ENCODE measurements around the gene WIPI1.
A peak's percentile ranks its signal among the peaks of the same experiment; 100 is the strongest.
"Not testable (repeated sequence)": the region's sequence is repeated elsewhere in the genome, so short reads cannot be mapped to it uniquely, and the experiment has no call there.

Gene WIPI1, protein sequence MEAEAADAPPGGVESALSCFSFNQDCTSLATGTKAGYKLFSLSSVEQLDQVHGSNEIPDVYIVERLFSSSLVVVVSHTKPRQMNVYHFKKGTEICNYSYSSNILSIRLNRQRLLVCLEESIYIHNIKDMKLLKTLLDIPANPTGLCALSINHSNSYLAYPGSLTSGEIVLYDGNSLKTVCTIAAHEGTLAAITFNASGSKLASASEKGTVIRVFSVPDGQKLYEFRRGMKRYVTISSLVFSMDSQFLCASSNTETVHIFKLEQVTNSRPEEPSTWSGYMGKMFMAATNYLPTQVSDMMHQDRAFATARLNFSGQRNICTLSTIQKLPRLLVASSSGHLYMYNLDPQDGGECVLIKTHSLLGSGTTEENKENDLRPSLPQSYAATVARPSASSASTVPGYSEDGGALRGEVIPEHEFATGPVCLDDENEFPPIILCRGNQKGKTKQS

DNA sequence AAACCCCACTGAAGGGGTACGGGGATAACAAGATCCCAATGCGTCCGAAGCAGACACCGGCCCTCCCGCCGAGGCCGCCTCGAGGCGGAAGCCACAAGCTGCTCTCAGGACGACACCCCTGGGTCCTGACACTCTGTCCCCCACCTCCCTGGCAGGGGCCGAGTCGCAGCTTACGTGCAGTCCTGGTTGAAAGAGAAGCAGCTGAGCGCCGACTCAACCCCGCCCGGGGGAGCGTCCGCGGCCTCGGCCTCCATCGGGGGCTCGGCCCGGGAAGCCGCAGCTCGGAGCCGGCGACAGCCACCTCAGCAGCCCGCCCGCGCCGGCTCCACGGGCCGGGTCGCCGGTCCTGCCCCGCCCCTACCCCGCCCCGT, at the start of gene WIPI1:
TSS of gene WIPI1 (minus strand) at position 329 of the 371 bp plus-strand sequence. CDS start at position 254, 75 bp downstream.
- no peak within 1 kb of the TSS for H3K27ac ChIP-seq (ENCODE audit: low read length)
- peaks cover 16% of the 10 kb centered on the region for H3K27me3 ChIP-seq (ENCODE audit: insufficient read depth, low read length)
- no peaks in the 10 kb centered on the region for H3K9me3 ChIP-seq (ENCODE audit: insufficient read depth, low read depth, low read length)
- H3K4me1 ChIP-seq (ENCODE audit: insufficient read depth, low read length) = peaks cover 23% of the 10 kb centered on the region
- peak within 1 kb of the TSS; percentile 56; the same call in 1 of the 2 replicates for H3K9ac ChIP-seq (ENCODE audit: low read depth, low read length)
- no peaks in the 10 kb centered on the region for H3K36me3 ChIP-seq (ENCODE audit: insufficient read depth, low read depth, low read length)
- peak within 1 kb of the TSS; percentile 77 for H3K4me3 ChIP-seq (ENCODE audit: low read length)

DNA sequence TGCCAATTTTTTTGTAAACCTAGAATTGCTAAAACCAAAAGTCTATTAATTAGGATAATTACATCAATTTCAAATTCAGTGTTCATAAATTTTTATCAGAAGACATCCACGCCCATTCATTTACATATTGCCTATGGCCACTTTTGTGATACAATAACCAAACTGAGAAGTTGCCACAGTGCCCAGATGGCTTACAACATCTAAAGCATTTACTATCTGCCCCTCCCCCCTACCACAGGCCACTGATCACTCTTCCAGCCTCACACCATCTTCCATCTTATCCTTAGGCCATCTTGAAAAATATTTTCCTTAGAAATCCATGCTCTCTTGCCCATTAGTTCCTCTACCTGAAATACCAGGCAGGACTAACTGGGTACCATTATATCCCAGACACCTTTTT, 48.7 kb upstream of the WIPI1 start:
- Histone ChIP-seq H3K4me1 (ENCODE audit: insufficient read depth, low read length) (peaks cover 4% of the 10 kb centered on the region; the same call in 1 of the 2 replicates), H3K9ac (ENCODE audit: low read depth, low read length) (no peak overlapping the region), H3K4me3 (ENCODE audit: low read length) (no peak overlapping the region), H3K9me3 (ENCODE audit: insufficient read depth, low read depth, low read length) (no peaks in the 10 kb centered on the region), H3K36me3 (ENCODE audit: insufficient read depth, low read depth, low read length) (no peaks in the 10 kb centered on the region), H3K27me3 (ENCODE audit: insufficient read depth, low read length) (no peaks in the 10 kb centered on the region), H3K27ac (ENCODE audit: low read length) (no peak overlapping the region)

DNA sequence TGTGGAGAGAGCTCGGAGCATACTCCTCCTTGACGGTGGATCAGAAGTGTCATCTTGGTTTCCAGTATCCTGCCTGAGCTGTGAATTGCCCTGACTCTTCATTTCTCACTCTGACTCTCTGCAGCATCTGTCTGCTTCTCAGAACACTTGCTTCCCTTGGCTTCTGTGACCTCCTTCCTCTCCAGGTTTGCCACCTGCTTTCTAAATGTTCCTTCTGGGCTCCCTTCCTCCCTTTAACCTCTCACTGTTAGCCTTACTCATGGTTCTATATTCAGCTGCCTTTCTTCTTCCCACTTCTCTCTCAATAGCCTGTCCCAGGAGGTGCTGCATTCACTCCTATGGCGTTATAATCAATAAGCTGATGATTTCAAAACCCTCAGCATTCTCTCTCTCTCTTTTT, 43.8 kb upstream of the WIPI1 start:
- no peak overlapping the region for H3K9ac ChIP-seq (ENCODE audit: low read depth, low read length)
- H3K9me3 ChIP-seq (ENCODE audit: insufficient read depth, low read depth, low read length) = no peaks in the 10 kb centered on the region

DNA sequence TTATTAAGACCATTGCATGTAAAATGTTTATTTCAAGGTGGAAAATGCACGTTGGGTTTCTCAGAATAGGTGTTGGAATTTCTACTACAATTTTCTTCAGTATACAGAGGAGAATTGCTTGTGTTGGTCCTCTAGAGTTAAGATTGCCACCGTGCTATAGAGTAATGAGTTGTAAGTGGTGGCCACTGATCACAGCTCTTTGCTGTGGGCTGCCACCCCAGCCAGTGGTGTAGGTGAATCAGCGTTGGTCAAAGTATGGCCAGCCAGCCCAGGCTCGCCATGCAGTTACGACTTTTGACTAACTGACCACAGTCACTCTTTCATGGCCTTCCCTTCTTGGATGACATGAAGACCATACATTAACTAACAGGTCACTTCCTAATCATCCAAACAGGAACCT, 42.3 kb upstream of the WIPI1 start:
- no peaks in the 10 kb centered on the region for H3K36me3 ChIP-seq (ENCODE audit: insufficient read depth, low read depth, low read length)
- no peak overlapping the region for H3K4me3 ChIP-seq (ENCODE audit: low read length)
- H3K9me3 ChIP-seq (ENCODE audit: insufficient read depth, low read depth, low read length) = no peaks in the 10 kb centered on the region
- H3K4me1 ChIP-seq (ENCODE audit: insufficient read depth, low read length) = no peaks in the 10 kb centered on the region
- no peak overlapping the region for H3K9ac ChIP-seq (ENCODE audit: low read depth, low read length)
- H3K27ac ChIP-seq (ENCODE audit: low read length) = no peak overlapping the region
- no peaks in the 10 kb centered on the region for H3K27me3 ChIP-seq (ENCODE audit: insufficient read depth, low read length)

More for the DNA sequence above, 43.8 kb upstream of the WIPI1 start:
- no peak overlapping the region for H3K4me3 ChIP-seq (ENCODE audit: low read length)
- no peak overlapping the region for H3K27ac ChIP-seq (ENCODE audit: low read length)
- no peaks in the 10 kb centered on the region for H3K27me3 ChIP-seq (ENCODE audit: insufficient read depth, low read length)
- H3K36me3 ChIP-seq (ENCODE audit: insufficient read depth, low read depth, low read length) = no peaks in the 10 kb centered on the region
- no peaks in the 10 kb centered on the region for H3K4me1 ChIP-seq (ENCODE audit: insufficient read depth, low read length)

DNA sequence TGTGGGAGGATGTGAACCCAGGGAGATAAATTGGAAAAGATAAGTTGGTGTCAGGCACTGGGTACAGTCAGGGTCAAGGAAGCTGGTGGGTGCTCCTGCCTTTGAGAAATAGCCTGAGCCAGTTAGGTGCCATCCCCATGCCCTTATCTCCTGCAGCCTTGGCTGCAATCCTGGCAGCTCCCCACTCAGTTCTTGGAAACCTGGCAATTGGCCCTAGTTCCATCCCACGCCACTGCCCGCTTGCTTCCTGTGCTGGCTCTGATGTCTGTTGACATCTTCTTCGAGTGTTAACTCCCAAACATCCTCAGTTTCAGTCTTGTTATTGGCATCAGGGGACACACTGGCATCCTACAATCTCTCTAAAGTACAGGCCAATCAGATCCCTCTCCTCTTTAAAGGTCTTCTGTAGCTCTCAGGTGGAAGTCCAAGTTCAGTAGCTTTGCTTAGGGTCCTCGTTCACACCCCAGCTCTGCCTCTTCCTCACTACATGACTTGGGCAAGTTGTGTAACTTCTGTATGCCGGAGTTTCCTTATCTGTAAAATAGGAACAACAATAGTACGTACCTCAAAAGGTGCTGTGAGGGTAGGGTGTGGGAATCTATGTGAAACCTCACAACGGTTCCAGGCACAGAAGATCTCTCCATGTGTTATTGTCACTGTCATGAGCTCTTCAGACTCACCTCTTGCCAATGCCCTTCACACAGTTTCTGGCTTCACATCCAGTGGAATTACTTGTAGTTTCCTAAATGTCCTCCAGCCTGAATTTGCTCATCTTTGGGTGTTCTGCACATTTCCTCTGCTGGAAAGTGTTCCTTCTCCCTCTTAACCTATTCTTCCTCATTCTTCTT, 41.4 kb upstream of the WIPI1 start:
- H3K27ac ChIP-seq (ENCODE audit: low read length) = no peak overlapping the region
- H3K4me3 ChIP-seq (ENCODE audit: low read length) = no peak overlapping the region
- H3K4me1 ChIP-seq (ENCODE audit: insufficient read depth, low read length) = no peaks in the 10 kb centered on the region
- no peaks in the 10 kb centered on the region for H3K9me3 ChIP-seq (ENCODE audit: insufficient read depth, low read depth, low read length)
- H3K9ac ChIP-seq (ENCODE audit: low read depth, low read length) = no peak overlapping the region
- no peaks in the 10 kb centered on the region for H3K36me3 ChIP-seq (ENCODE audit: insufficient read depth, low read depth, low read length)
- H3K27me3 ChIP-seq (ENCODE audit: insufficient read depth, low read length) = no peaks in the 10 kb centered on the region

DNA sequence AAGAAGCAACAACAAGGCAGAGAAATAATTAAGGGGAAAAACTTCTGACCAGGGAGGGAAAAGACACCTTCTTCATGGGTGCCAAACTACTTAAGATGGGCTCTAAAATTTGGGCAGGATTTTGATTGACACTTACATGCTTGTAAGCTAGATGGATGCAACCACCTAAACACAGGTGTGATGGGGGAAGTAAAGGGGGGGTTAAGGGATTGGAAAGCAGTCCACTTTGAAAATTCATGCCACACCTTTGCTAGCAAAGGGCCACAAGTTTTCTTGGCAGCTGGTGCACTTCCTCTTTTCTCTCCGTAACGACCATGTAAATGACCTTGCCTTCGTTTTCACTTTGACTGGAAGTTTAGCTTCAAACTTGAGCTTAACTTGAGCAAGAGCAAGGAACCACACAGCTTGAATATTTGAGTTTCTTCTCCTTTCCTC, 40.6 kb upstream of the WIPI1 start:
- H3K27ac ChIP-seq (ENCODE audit: low read length) = no peak overlapping the region
- H3K4me1 ChIP-seq (ENCODE audit: insufficient read depth, low read length) = no peaks in the 10 kb centered on the region
- no peaks in the 10 kb centered on the region for H3K36me3 ChIP-seq (ENCODE audit: insufficient read depth, low read depth, low read length)
- H3K9ac ChIP-seq (ENCODE audit: low read depth, low read length) = no peak overlapping the region
- H3K27me3 ChIP-seq (ENCODE audit: insufficient read depth, low read length) = no peaks in the 10 kb centered on the region
- no peak overlapping the region for H3K4me3 ChIP-seq (ENCODE audit: low read length)
- H3K9me3 ChIP-seq (ENCODE audit: insufficient read depth, low read depth, low read length) = no peaks in the 10 kb centered on the region

DNA sequence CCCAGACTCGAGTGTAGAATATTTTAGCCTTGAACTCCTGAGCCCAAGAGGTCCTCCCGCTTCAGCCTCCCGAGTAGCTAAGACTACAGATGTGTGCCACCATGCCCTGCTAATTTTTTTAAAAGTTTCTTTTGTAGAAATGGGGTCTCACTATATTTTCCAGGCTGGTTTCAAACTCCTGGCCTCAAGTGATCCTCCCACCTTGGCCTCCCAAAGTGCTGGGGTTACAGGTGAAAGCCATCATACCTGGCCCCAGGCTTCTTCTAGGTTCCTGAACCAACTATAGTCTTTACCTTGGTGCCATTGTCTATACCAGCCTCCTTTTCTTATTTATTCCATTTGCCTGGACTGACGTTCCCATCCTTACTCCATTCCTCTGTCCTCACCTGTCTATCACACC, 37.8 kb upstream of the WIPI1 start:
- Histone ChIP-seq H3K4me1 (ENCODE audit: insufficient read depth, low read length) (no peaks in the 10 kb centered on the region), H3K27me3 (ENCODE audit: insufficient read depth, low read length) (no peaks in the 10 kb centered on the region), H3K9ac (ENCODE audit: low read depth, low read length) (no peak overlapping the region), H3K9me3 (ENCODE audit: insufficient read depth, low read depth, low read length) (no peaks in the 10 kb centered on the region), H3K27ac (ENCODE audit: low read length) (no peak overlapping the region), H3K4me3 (ENCODE audit: low read length) (no peak overlapping the region), H3K36me3 (ENCODE audit: insufficient read depth, low read depth, low read length) (no peaks in the 10 kb centered on the region)

DNA sequence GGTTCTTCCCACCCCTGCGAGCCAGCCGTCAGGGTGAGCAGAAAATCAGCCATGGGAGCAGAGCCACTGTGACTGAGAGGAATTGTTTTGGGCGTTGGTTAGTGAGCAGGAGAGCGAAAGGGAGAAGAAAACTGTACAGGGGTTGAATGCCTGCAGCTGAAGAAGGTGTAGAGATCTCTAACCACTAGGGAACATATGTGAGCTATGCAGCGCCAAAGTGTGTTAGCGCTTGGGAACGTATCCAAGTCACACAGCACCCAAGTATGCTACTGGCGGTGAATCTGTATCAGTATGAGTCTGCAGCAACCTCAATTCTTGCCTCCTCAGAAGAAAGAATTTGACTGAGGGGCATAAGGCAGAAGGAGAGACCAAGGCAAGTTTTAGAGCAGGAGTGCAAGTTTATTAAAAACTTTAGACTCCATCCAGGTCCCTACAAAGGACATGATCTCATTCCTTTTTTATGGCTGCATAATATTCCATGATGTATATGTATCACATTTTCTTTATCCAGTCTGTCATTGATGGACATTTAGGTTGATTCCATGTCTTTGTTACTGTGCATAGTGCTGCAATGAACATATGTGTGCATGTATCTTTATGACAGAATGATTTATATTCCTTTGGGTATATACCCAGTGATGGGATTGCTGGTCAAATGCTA, 35.2 kb upstream of the WIPI1 start:
- H3K4me1 ChIP-seq (ENCODE audit: insufficient read depth, low read length); H3K9ac ChIP-seq (ENCODE audit: low read depth, low read length); H3K4me3 ChIP-seq (ENCODE audit: low read length); H3K9me3 ChIP-seq (ENCODE audit: insufficient read depth, low read depth, low read length); H3K27ac ChIP-seq (ENCODE audit: low read length); H3K36me3 ChIP-seq (ENCODE audit: insufficient read depth, low read depth, low read length); H3K27me3 ChIP-seq (ENCODE audit: insufficient read depth, low read length): not testable (repeated sequence)

DNA sequence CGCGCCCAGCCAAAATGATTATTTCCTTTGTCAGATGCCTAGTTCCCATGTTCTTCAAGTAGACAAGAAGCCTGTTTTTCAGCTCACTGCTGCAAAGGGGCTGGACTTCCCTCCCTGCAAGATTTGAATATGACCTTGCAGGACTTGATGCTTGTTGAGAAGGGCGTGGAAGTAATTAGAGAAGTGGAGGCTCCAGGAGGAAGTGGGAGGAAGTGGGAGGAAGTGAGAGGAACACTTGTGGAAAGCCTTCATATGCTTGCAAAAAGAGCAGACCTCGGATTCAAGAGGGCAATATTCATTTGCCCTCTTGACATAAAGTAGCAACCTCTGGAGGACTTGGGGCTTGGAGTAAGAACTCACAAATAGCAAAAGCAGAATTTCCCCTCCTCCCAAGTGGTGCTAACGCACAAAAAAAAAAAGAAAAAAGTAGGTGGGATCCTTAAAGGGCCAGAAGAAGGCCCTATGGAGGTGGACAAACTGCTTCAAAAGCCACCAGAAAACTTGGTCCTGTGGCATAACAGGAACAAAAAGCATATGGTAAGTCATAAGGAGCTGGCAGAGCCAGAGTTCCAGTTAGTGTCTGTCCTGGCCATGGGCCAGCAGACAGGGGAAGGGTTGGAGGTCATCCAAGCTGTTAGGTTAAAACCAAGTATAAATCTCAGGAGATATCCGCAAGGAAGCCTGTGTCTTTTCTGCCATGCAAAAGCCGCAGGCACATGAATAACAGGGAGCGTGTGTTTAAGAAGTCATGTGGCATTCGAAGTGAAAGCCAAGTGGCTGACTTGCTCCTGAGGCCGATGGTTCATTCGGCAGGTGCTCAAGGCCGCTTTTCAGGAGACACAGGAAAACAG, 34.3 kb upstream of the WIPI1 start:
- Histone ChIP-seq H3K27ac (ENCODE audit: low read length) (no peak overlapping the region), H3K27me3 (ENCODE audit: insufficient read depth, low read length) (no peaks in the 10 kb centered on the region), H3K9ac (ENCODE audit: low read depth, low read length) (no peak overlapping the region), H3K9me3 (ENCODE audit: insufficient read depth, low read depth, low read length) (no peaks in the 10 kb centered on the region), H3K36me3 (ENCODE audit: insufficient read depth, low read depth, low read length) (no peaks in the 10 kb centered on the region), H3K4me1 (ENCODE audit: insufficient read depth, low read length) (no peaks in the 10 kb centered on the region), H3K4me3 (ENCODE audit: low read length) (no peak overlapping the region)

DNA sequence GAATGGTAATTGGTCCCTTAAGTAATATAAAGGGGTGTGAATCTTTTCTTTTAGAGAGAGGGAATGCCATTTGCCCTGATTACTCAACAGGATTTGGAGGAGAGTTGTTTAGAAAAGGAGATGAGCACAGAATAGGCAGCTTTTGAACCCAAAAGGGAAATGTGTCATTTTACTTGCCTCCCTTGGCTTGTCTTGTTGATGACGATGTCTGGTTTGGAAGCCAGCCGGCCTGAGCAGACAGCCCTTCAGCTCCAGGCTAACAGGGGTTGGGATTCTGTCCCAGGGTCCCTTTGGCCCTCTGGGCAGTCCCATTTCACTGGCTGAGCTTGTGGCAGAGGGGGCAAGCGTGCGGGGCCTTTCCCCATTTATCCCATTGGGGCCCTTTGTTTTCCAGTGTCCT, 32.6 kb upstream of the WIPI1 start:
- H3K9ac ChIP-seq (ENCODE audit: low read depth, low read length) = no peak overlapping the region
- H3K9me3 ChIP-seq (ENCODE audit: insufficient read depth, low read depth, low read length) = no peaks in the 10 kb centered on the region
- no peak overlapping the region for H3K4me3 ChIP-seq (ENCODE audit: low read length)
- no peaks in the 10 kb centered on the region for H3K27me3 ChIP-seq (ENCODE audit: insufficient read depth, low read length)
- no peaks in the 10 kb centered on the region for H3K4me1 ChIP-seq (ENCODE audit: insufficient read depth, low read length)
- no peak overlapping the region for H3K27ac ChIP-seq (ENCODE audit: low read length)
- no peaks in the 10 kb centered on the region for H3K36me3 ChIP-seq (ENCODE audit: insufficient read depth, low read depth, low read length)

DNA sequence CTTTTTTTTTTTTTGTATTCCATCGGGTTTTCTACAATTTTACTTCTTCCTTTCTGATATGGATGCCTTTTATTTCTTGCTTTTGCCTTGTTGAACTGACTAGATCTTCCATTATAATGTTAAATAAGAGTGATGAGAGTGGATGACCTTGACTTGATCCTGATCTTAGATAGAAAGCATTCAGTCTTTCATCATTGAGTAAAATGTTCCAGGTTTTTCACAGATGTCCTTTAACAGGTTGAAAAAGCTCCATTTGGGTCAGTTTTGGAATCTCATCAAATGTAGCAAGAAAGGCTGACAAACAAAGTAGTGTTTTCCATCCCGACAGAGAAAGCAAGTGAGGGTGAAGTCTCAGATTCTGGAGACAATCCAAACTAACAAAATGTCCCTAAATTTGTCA, 27.2 kb upstream of the WIPI1 start:
- Histone ChIP-seq H3K27ac (ENCODE audit: low read length) (no peak overlapping the region), H3K4me3 (ENCODE audit: low read length) (no peak overlapping the region), H3K9ac (ENCODE audit: low read depth, low read length) (no peak overlapping the region), H3K9me3 (ENCODE audit: insufficient read depth, low read depth, low read length) (no peaks in the 10 kb centered on the region), H3K36me3 (ENCODE audit: insufficient read depth, low read depth, low read length) (no peaks in the 10 kb centered on the region), H3K4me1 (ENCODE audit: insufficient read depth, low read length) (no peaks in the 10 kb centered on the region), H3K27me3 (ENCODE audit: insufficient read depth, low read length) (no peaks in the 10 kb centered on the region)

Data from iPS-20b (cell line).